HepG2 (cell line): ENCODE results near the gene ENDOD1. TPM values are rescaled to one million over a fixed set of nuclear protein-coding genes. Genes with fewer than 3 reads are reported as not detected.

ENCODE experiments used
- ATAC-seq: fragments of 200-7000 bp; cut with Tn5 transposase; 3 replicates; pipeline ENCODE4 v1.9.1; 2020; ENCODE audit warnings: mild to moderate bottlenecking, moderate library complexity
- BruUV-seq: library from RNA; stranded (reverse); fragments of 400-500 nt; replicated peaks from 2 replicates; lab custom pipeline; 2021; lab: Mats Ljungman, UMichigan
- CTCF ChIA-PET: fragments of 300-600 bp; formaldehyde crosslinking; extraction: SDS; loops from one replicate; lab custom pipeline; 2021; ENCODE audit warnings: low total read pairs, inconsistent platforms, low intra/inter-chr PET ratio; lab: Yijun Ruan, JAX
- POLR2A ChIA-PET: fragments of 350-600 bp; sonication (Branson Sonifier 250); formaldehyde crosslinking; loops from one replicate; lab custom pipeline; 2020; ENCODE audit warnings: antibody characterized with exemption, inconsistent platforms; lab: Yijun Ruan, JAX
- DNase-seq: peaks from one replicate; pipeline ENCODE4 v3.0.0-alpha.2; 2015; ENCODE audit warnings: low spot score
- FAIRE-seq: peaks from 3 replicates; lab custom pipeline; 2011; peaks lifted over from hg19 to GRCh38; lab: Jason Lieb, UNC
- H2AFZ ChIP-seq: one replicate; pipeline ENCODE4 v1.6.1; 2011; ENCODE audit warnings: low read length, inconsistent platforms
- H3K27ac ChIP-seq: fragments of 300-600 bp; 3 replicates; pipeline ENCODE4 v1.8.0; 2011; ENCODE audit warnings: mixed run types, mild to moderate bottlenecking, mixed read lengths, low read length, inconsistent platforms; ENCODE audit not compliant: insufficient read depth; ENCODE audit errors: extremely low read length
- H3K27me3 ChIP-seq, 2 experiments: fragments of 200-600 bp in 1 of 2; 2 replicates in 1 of 2; 3 replicates in 1 of 2; pipeline versions ENCODE4 v1.6.0 to v1.8.0; 2011; ENCODE audit warnings: low read length in 2 of 2, mild to moderate bottlenecking in 2 of 2, moderate library complexity in 2 of 2, inconsistent platforms in 1 of 2; ENCODE audit not compliant: insufficient read depth in 2 of 2, control insufficient read depth in 1 of 2
- H3K36me3 ChIP-seq, 2 experiments: fragments of 200-600 bp in 1 of 2; replicated peaks in 1 of 2; 2 replicates in 1 of 2; 3 replicates in 1 of 2; pipeline versions ENCODE4 v1.5.1 to v1.8.0; 2011; ENCODE audit warnings: low read length in 2 of 2, inconsistent platforms in 1 of 2; ENCODE audit not compliant: insufficient read depth in 2 of 2, control insufficient read depth in 1 of 2
- H3K4me1 ChIP-seq: 2 replicates; pipeline ENCODE4 v1.5.1; 2012; ENCODE audit warnings: low read length, inconsistent platforms; ENCODE audit not compliant: insufficient read depth
- H3K4me2 ChIP-seq: 2 replicates; pipeline ENCODE4 v1.6.0; 2011; ENCODE audit warnings: low read depth, low read length, inconsistent platforms
- H3K4me3 ChIP-seq, 3 experiments: fragments of 200-600 bp in 1 of 3; sonication (generic), shearing (Covaris generic) in 1 of 3; replicated peaks in 1 of 3; 2 replicates each; pipeline ENCODE4 v1.5.1; 2011 to 2016; ENCODE audit warnings: low read length in 3 of 3, inconsistent platforms in 2 of 3, low read depth in 2 of 3, mild to moderate bottlenecking in 2 of 3, control low read depth in 1 of 3, mixed read lengths in 1 of 3; ENCODE audit not compliant: insufficient read depth in 1 of 3
- H3K79me2 ChIP-seq: one replicate; pipeline ENCODE4 v1.6.1; 2011; ENCODE audit warnings: low read length, inconsistent platforms; ENCODE audit not compliant: insufficient read depth
- H3K9ac ChIP-seq: 2 replicates; pipeline ENCODE4 v1.6.0; 2011; ENCODE audit warnings: mild to moderate bottlenecking, low read depth, low read length, inconsistent platforms; ENCODE audit not compliant: insufficient read depth
- H3K9me3 ChIP-seq: 2 replicates; pipeline ENCODE4 v1.5.1; 2012; ENCODE audit warnings: mild to moderate bottlenecking, low read length
- H4K20me1 ChIP-seq: 2 replicates; pipeline ENCODE4 v1.6.0; 2011; ENCODE audit warnings: inconsistent platforms, mild to moderate bottlenecking, low read length, moderate library complexity; ENCODE audit not compliant: insufficient read depth
- ATM ChIP-seq: fragments of 450-650 bp; IDR thresholded peaks from 2 replicates; pipeline ENCODE4 v1.7.1; 2017; ENCODE audit warnings: mild to moderate bottlenecking, borderline replicate concordance
- CBX1 ChIP-seq: IDR thresholded peaks from one replicate; pipeline ENCODE4 v1.6.1; 2016; ENCODE audit warnings: antibody characterized with exemption, low read depth
- KDM5A ChIP-seq: fragments of 200-600 bp; sonication (generic); IDR thresholded peaks from 2 replicates; pipeline ENCODE4 v1.7.0; 2018; ENCODE audit warnings: antibody characterized with exemption, mild to moderate bottlenecking, low read length, borderline replicate concordance
- MYNN ChIP-seq: sonication (generic); formaldehyde crosslinking; IDR thresholded peaks from 2 replicates; pipeline ENCODE4 v1.4.0; 2020; ENCODE audit warnings: mild to moderate bottlenecking, low read depth, missing genetic modification reagents
- POLR2AphosphoS5 ChIP-seq: IDR thresholded peaks from 2 replicates; pipeline ENCODE4 v1.6.1; 2012; ENCODE audit warnings: low read depth, low read length
- RFX5 ChIP-seq: IDR thresholded peaks from 2 replicates; pipeline ENCODE4 v1.6.1; 2011; ENCODE audit warnings: low read depth, low read length, improper control_type of control experiment
- SIN3A ChIP-seq: IDR thresholded peaks from 2 replicates; pipeline ENCODE4 v1.6.1; 2011; ENCODE audit warnings: low read depth, mild to moderate bottlenecking, control low read depth, low read length, borderline replicate concordance
- SRSF4 ChIP-seq: fragments of 200-400 bp; formaldehyde crosslinking; IDR thresholded peaks from one replicate; pipeline ENCODE4 v1.6.1; 2018; ENCODE audit warnings: mild to moderate bottlenecking, low read depth, low read length, moderate library complexity; ENCODE audit not compliant: poor library complexity, severe bottlenecking
- ZEB1 ChIP-seq: IDR thresholded peaks from 2 replicates; pipeline ENCODE4 v1.6.1; 2012; ENCODE audit warnings: mild to moderate bottlenecking, low read depth, inconsistent platforms; ENCODE audit not compliant: insufficient replicate concordance
- ZFYVE20 ChIP-seq: sonication (generic); formaldehyde crosslinking; IDR thresholded peaks from 2 replicates; pipeline ENCODE4 v1.8.0; 2023; ENCODE audit warnings: low read depth, mild to moderate bottlenecking, moderate library complexity, missing genetic modification reagents, borderline replicate concordance
- ZKSCAN1 ChIP-seq: fragments of 150-350 bp; IDR thresholded peaks from 2 replicates; pipeline ENCODE4 v1.6.1; 2014; ENCODE audit warnings: low read length
- ZNF12 ChIP-seq: sonication (generic); formaldehyde crosslinking; IDR thresholded peaks from 2 replicates; pipeline ENCODE4 v1.5.0; 2020; ENCODE audit warnings: missing genetic modification reagents
- ZNF326 ChIP-seq: sonication (generic); formaldehyde crosslinking; IDR thresholded peaks from 2 replicates; pipeline ENCODE4 v1.4.0; 2020; ENCODE audit warnings: missing genetic modification reagents, borderline replicate concordance
- ZNF335 ChIP-seq: sonication (generic); formaldehyde crosslinking; IDR thresholded peaks from 2 replicates; pipeline ENCODE4 v1.4.0; 2020; ENCODE audit warnings: missing genetic modification reagents
- WGBS: methylation state at CpG from one replicate; pipeline ENCODE4 v1.1.6; 2017; ENCODE audit warnings: low lambda C conversion rate; 5-methylcytosine and 5-hydroxymethylcytosine counted together
- in situ Hi-C: cut with HindIII; loops from 2 replicates; pipeline ENCODE4 v1.10.0; 2017; ENCODE audit warnings: low pct_unique_long_range_greater_than_20kb; ENCODE audit not compliant: extremely low pct_ligation_motif_present
- intact Hi-C: fragments of 100-400 bp; cut with micrococcal nuclease; formaldehyde crosslinking; loops from one replicate; pipeline ENCODE4 v1.10.0; 2022; ENCODE audit not compliant: unreplicated experiment
- polyA plus RNA-seq, 8 experiments: library from polyadenylated mRNA; depleted of rRNA in 3 of 8; stranded (reverse) in 7 of 8; unstranded in 1 of 8; fragments of >200 nt; fragmentation: Illumina TruSeq in 4 of 8; extraction: Trizol in 4 of 8; gene quantifications; 2 replicates each; pipeline versions ENCODE4 v1.2.1 to v1.2.3, GENCODE V29; 2011 to 2016; ENCODE audit warnings: low read depth in 4 of 8, missing spikeins in 1 of 8, mixed read lengths in 1 of 8; ENCODE audit not compliant: insufficient read depth in 1 of 8
- total RNA-seq, 5 experiments: library from RNA; depleted of rRNA; stranded (reverse); fragments of >200 nt; fragmentation: Illumina TruSeq; extraction: Trizol; gene quantifications; 2 replicates each; pipeline ENCODE4 v1.2.3, GENCODE V29; 2016; ENCODE audit warnings: low read depth in 1 of 5
- TF ChIP-seq, protein P1 (sequence below): sonication (generic); formaldehyde crosslinking; IDR thresholded peaks from 2 replicates; pipeline ENCODE4 v1.9.0; 2021; ENCODE audit warnings: missing genetic modification reagents, borderline replicate concordance
- TF ChIP-seq, protein P2 (sequence below): IDR thresholded peaks from 2 replicates; pipeline ENCODE4 v1.6.1; 2012; ENCODE audit warnings: low read depth, low read length, improper control_type of control experiment
- TF ChIP-seq, protein P3 (sequence below): sonication (generic); formaldehyde crosslinking; IDR thresholded peaks from 2 replicates; pipeline ENCODE4 v1.5.0; 2020; ENCODE audit warnings: missing genetic modification reagents

ENDOD1 gene
- total and polyA plus RNA-seq, 2 of the 13 experiments (the other 11 are each of a cell fraction or from before 2014, with no cell fraction given): 2.0 to 6.8 TPM

DNA sequence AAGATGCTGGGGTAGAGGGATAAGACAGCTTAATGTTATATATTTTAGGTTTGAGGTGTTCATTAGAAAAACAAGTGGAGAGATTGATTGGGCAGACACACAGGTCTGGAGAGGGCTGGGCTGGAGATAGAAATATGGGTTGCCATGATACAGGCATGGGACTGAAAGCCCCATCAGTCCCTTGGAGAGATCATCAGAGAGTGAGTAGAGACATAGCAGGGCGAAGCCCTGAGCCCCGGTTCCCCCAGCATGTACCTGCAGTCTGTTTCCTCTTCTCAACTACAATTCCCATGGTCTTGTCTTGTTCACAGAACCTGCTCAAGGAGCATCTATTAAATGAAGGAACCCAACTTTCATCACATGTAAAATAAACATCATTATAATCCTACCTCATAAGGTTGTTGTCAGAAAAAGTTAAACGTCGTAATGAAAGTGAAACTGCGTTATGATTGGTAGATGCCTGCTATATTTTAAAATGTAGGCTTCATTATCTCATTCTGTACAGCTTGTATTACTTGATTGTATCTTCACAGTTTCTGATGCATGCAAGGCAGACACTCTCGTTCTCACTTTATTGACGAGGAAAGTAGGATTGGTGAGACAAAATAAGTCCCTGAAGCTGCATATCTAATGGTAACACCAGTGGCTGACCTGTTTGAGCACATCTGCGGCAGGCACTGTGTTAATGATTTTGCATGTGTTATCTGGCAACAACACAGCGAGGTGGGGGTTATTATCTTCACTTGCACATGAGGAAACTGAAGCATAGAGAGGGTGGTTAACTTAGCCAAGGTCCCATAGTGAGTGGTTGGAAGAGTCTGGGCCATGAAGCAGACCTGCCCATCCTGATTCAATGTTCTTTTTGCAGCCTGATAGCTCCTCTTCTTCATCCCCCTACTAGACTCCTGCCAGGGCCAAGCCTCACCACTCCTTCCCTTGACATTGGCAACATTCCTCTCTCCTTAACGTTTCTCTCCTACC, 63.5 kb downstream of the ENDOD1 start:
- BruUV-seq: no TSS peak
- no peaks in the 10 kb centered on the region for H3K36me3 ChIP-seq
- TF ChIP-seq CBX1 (no peak), ZEB1 (no peak), ZNF335 (no peak), SIN3A (no peak), ZNF12 (CRISPR knock-in tag) (no peak), ATM (no peak), KDM5A (no peak), ZNF326 (CRISPR knock-in tag) (no peak), RFX5 (no peak), POLR2AphosphoS5 (no peak), ZKSCAN1 (no peak), ZFYVE20 (no peak), MYNN (CRISPR knock-in tag) (no peak), SRSF4 (no peak)
- TF ChIP-seq, protein P1, sequence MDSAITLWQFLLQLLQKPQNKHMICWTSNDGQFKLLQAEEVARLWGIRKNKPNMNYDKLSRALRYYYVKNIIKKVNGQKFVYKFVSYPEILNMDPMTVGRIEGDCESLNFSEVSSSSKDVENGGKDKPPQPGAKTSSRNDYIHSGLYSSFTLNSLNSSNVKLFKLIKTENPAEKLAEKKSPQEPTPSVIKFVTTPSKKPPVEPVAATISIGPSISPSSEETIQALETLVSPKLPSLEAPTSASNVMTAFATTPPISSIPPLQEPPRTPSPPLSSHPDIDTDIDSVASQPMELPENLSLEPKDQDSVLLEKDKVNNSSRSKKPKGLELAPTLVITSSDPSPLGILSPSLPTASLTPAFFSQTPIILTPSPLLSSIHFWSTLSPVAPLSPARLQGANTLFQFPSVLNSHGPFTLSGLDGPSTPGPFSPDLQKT (CRISPR knock-in tag): no peak
- TF ChIP-seq, protein P2, sequence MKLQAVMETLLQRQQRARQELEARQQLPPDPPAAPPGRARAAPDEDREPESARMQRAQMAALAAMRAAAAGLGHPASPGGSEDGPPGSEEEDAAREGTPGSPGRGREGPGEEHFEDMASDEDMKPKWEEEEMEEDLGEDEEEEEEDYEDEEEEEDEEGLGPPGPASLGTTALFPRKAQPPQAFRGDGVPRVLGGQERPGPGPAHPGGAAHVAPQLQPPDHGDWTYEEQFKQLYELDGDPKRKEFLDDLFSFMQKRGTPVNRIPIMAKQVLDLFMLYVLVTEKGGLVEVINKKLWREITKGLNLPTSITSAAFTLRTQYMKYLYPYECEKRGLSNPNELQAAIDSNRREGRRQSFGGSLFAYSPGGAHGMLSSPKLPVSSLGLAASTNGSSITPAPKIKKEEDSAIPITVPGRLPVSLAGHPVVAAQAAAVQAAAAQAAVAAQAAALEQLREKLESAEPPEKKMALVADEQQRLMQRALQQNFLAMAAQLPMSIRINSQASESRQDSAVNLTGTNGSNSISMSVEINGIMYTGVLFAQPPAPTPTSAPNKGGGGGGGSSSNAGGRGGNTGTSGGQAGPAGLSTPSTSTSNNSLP: no peak
- TF ChIP-seq, protein P3, sequence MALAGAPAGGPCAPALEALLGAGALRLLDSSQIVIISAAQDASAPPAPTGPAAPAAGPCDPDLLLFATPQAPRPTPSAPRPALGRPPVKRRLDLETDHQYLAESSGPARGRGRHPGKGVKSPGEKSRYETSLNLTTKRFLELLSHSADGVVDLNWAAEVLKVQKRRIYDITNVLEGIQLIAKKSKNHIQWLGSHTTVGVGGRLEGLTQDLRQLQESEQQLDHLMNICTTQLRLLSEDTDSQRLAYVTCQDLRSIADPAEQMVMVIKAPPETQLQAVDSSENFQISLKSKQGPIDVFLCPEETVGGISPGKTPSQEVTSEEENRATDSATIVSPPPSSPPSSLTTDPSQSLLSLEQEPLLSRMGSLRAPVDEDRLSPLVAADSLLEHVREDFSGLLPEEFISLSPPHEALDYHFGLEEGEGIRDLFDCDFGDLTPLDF: no peak
- FAIRE-seq: no peak
- intact Hi-C loops (loop anchor here (1.0 to 5.0 kb wide), 3 partner anchors 209 to 1274 kb away; no protein-coding TSS in a partner anchor), in situ Hi-C loops (loop anchor here (5.0 to 10.0 kb wide), 3 partner anchors 212 to 614 kb away; no protein-coding TSS in a partner anchor)
- no peak overlapping the region; the same call in 1 of the 2 replicates for H3K9ac ChIP-seq
- H3K4me3 ChIP-seq: peak overlapping the region in 1 of 3 experiments; percentile 6; a peak in 1 of 6 replicates
- H3K79me2 ChIP-seq: no peaks in the 10 kb centered on the region
- peak overlapping the region; percentile 55 for H2AFZ ChIP-seq
- H3K4me2 ChIP-seq: peak overlapping the region; percentile 63
- peaks cover 31% of the 10 kb centered on the region for H3K4me1 ChIP-seq
- WGBS: 18% methylated on average over 10 of the region's 10 CpGs
- POLR2A ChIA-PET: no interaction called here
- no peaks in the 10 kb centered on the region for H4K20me1 ChIP-seq
- CTCF ChIA-PET: interaction anchor here (0.8 to 2.7 kb wide), 3 partner anchors 552 to 611 kb away, joined by 3 to 35 read pairs (median 17); no protein-coding TSS in a partner anchor
- H3K27ac ChIP-seq: no peak overlapping the region
- no peaks in the 10 kb centered on the region for H3K9me3 ChIP-seq
- no peak for DNase-seq
- no peaks in the 10 kb centered on the region for H3K27me3 ChIP-seq
- ATAC-seq: no peak
